Mesenchymal stem cell (in vitro differentiated cells and primary cell): ENCODE results near the gene CERS1.

Source experiments
- DNase-seq: peaks from one replicate; pipeline ENCODE4 v3.0.0-alpha.2; 2013
- H2AFZ ChIP-seq: one replicate; pipeline ENCODE4 v1.6.1; 2013; ENCODE audit warnings: low read depth, mild to moderate bottlenecking, control low read depth, inconsistent platforms, low read length, moderate library complexity
- H2AK5ac ChIP-seq: 2 replicates; pipeline ENCODE4 v1.6.1; 2013; ENCODE audit warnings: low read length, moderate library complexity, mild to moderate bottlenecking, inconsistent platforms; ENCODE audit not compliant: severe bottlenecking
- H2BK120ac ChIP-seq: one replicate; pipeline ENCODE4 v1.6.1; 2013; ENCODE audit warnings: low read depth, mild to moderate bottlenecking, inconsistent platforms, low read length, moderate library complexity
- H2BK12ac ChIP-seq, 2 experiments: one replicate each; pipeline ENCODE4 v1.6.1; 2013; ENCODE audit warnings: inconsistent platforms in 2 of 2, low read length in 2 of 2, mild to moderate bottlenecking in 2 of 2, moderate library complexity in 2 of 2, control low read depth in 1 of 2
- H2BK15ac ChIP-seq: one replicate; pipeline ENCODE4 v1.6.1; 2013; ENCODE audit warnings: mild to moderate bottlenecking, low read depth, inconsistent platforms; ENCODE audit not compliant: poor library complexity, severe bottlenecking
- H2BK5ac ChIP-seq: 2 replicates; pipeline ENCODE4 v1.6.1; 2013; ENCODE audit warnings: low read depth, mild to moderate bottlenecking, low read length, control low read depth, inconsistent platforms; ENCODE audit not compliant: poor library complexity, severe bottlenecking
- H3K14ac ChIP-seq, 2 experiments: one replicate each; pipeline ENCODE4 v1.6.1; 2013; ENCODE audit warnings: inconsistent platforms in 2 of 2, low read length in 2 of 2, control low read depth in 1 of 2, mild to moderate bottlenecking in 1 of 2, moderate library complexity in 1 of 2
- H3K18ac ChIP-seq, 2 experiments: one replicate each; pipeline ENCODE4 v1.6.1; 2013; ENCODE audit warnings: inconsistent platforms in 2 of 2, low read length in 2 of 2, control low read depth in 1 of 2, low read depth in 1 of 2, mild to moderate bottlenecking in 1 of 2
- H3K23ac ChIP-seq, 2 experiments: one replicate each; pipeline ENCODE4 v1.6.1; 2013; ENCODE audit warnings: inconsistent platforms in 2 of 2, low read length in 2 of 2, mild to moderate bottlenecking in 2 of 2, moderate library complexity in 2 of 2, control low read depth in 1 of 2
- H3K27ac ChIP-seq: 2 replicates; pipeline ENCODE4 v1.5.1; 2013; ENCODE audit warnings: mild to moderate bottlenecking, moderate library complexity, low read length, control low read depth, inconsistent platforms; ENCODE audit not compliant: poor library complexity, severe bottlenecking
- H3K27me3 ChIP-seq, 2 experiments: 2 replicates each; pipeline versions ENCODE4 v1.6.1 to v1.7.0; 2013; ENCODE audit warnings: low read length in 2 of 2, mild to moderate bottlenecking in 2 of 2, moderate library complexity in 2 of 2, control low read depth in 1 of 2, inconsistent platforms in 1 of 2; ENCODE audit not compliant: control insufficient read depth in 1 of 2, insufficient read depth in 1 of 2
- H3K36me3 ChIP-seq, 2 experiments: 2 replicates each; pipeline versions ENCODE4 v1.6.1 to v1.7.0; 2013; ENCODE audit warnings: low read length in 2 of 2, control low read depth in 1 of 2, inconsistent platforms in 1 of 2, low read depth in 1 of 2, mild to moderate bottlenecking in 1 of 2; ENCODE audit not compliant: insufficient read depth in 2 of 2, control insufficient read depth in 1 of 2
- H3K4ac ChIP-seq, 2 experiments: one replicate each; pipeline ENCODE4 v1.6.1; 2013; ENCODE audit warnings: inconsistent platforms in 2 of 2, low read length in 2 of 2, mild to moderate bottlenecking in 2 of 2, moderate library complexity in 2 of 2, control low read depth in 1 of 2, low read depth in 1 of 2
- H3K4me1 ChIP-seq: 2 replicates; pipeline ENCODE4 v1.6.1; 2013; ENCODE audit warnings: low read depth, low read length, control low read depth; ENCODE audit not compliant: control insufficient read depth, insufficient read depth
- H3K4me2 ChIP-seq: 2 replicates; pipeline ENCODE4 v1.6.1; 2013; ENCODE audit warnings: low read length, mild to moderate bottlenecking, inconsistent platforms; ENCODE audit not compliant: poor library complexity, severe bottlenecking
- H3K4me3 ChIP-seq, 2 experiments: 2 replicates each; pipeline versions ENCODE4 v1.5.1 to v1.7.0; 2013; ENCODE audit warnings: low read length in 2 of 2, mild to moderate bottlenecking in 2 of 2, control low read depth in 1 of 2, low read depth in 1 of 2; ENCODE audit not compliant: insufficient read depth in 1 of 2
- H3K79me1 ChIP-seq: replicated peaks from 2 replicates; pipeline ENCODE4 v1.6.1; 2013; ENCODE audit warnings: mild to moderate bottlenecking, control low read depth, low read length, inconsistent platforms; ENCODE audit not compliant: poor library complexity, severe bottlenecking
- H3K9ac ChIP-seq: 2 replicates; pipeline ENCODE4 v1.7.0; 2013; ENCODE audit warnings: mild to moderate bottlenecking, low read length, moderate library complexity
- H3K9me3 ChIP-seq: 2 replicates; pipeline ENCODE4 v1.7.0; 2013; ENCODE audit warnings: mild to moderate bottlenecking, low read length; ENCODE audit not compliant: control insufficient read depth
- H4K8ac ChIP-seq: one replicate; pipeline ENCODE4 v1.6.1; 2013; ENCODE audit warnings: inconsistent platforms, mild to moderate bottlenecking, low read length, moderate library complexity
- H4K91ac ChIP-seq: one replicate; pipeline ENCODE4 v1.6.1; 2013; ENCODE audit warnings: mild to moderate bottlenecking, low read length, inconsistent platforms
- WGBS: methylation state at CpG from one replicate; pipeline ENCODE4 v1.1.7; 2013; ENCODE audit warnings: mixed read lengths; 5-methylcytosine and 5-hydroxymethylcytosine counted together

Gene CERS1

GRCh38 chr19:18905513-18906236 lies 9.7 kb upstream of the CERS1 start:
- H2BK15ac ChIP-seq: no peak overlapping the region
- H3K4me1 ChIP-seq: peaks cover 7% of the 10 kb centered on the region
- H2AK5ac ChIP-seq: no peak overlapping the region
- no peaks in the 10 kb centered on the region for H3K9me3 ChIP-seq
- no peak overlapping the region for H3K4me2 ChIP-seq
- H2BK12ac ChIP-seq: no peak overlapping the region
- H3K36me3 ChIP-seq: peaks cover 82 to 84% of the 10 kb centered on the region in 2 experiments
- H3K18ac ChIP-seq: no peak overlapping the region
- H3K9ac ChIP-seq: no peak overlapping the region
- H2AFZ ChIP-seq: no peak overlapping the region
- H3K4ac ChIP-seq: no peak overlapping the region
- no peak overlapping the region for H2BK5ac ChIP-seq
- H3K79me1 ChIP-seq: peaks cover 46% of the 10 kb centered on the region
- no peak overlapping the region for H3K14ac ChIP-seq
- no peaks in the 10 kb centered on the region for H3K27me3 ChIP-seq
- H3K23ac ChIP-seq: no peak overlapping the region
- H2BK120ac ChIP-seq: no peak overlapping the region
- DNase-seq: no peak
- no peak overlapping the region for H3K27ac ChIP-seq
- no peak overlapping the region for H4K8ac ChIP-seq
- H4K91ac ChIP-seq: no peak overlapping the region
- 93% methylated on average over 22 of the region's 26 CpGs for WGBS
- H3K4me3 ChIP-seq: no peak overlapping the region

DNA sequence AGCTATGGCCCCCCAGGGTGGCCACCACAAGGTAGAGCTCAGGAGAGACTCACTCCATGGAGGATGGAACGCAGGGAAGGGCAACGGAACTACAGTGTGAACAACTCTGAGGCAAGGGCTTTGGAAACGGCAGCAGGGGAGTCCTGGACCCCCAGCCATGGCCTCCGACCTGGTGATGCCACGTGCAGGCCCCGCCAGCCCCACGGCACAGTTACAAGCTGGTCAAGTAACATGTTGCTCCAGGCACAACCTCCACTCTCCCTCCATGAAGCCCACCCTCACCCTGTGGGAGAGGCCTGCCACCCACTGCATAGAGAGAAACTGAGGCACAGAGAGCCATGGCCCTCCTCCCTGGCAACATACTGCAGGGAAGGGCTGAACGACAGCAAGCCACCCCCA lies 9.1 kb upstream of the CERS1 start:
- 97% methylated on average over 8 of the region's 8 CpGs for WGBS
- Histone ChIP-seq H3K14ac (no peak overlapping the region), H2BK120ac (no peak overlapping the region), H2BK5ac (no peak overlapping the region), H3K9ac (no peak overlapping the region), H3K9me3 (no peaks in the 10 kb centered on the region), H3K27ac (no peak overlapping the region), H3K79me1 (peaks cover 41% of the 10 kb centered on the region), H3K27me3 (no peaks in the 10 kb centered on the region), H2BK12ac (no peak overlapping the region), H2AFZ (no peak overlapping the region), H4K91ac (no peak overlapping the region), H2BK15ac (no peak overlapping the region), H3K4me3 (no peak overlapping the region), H3K4me2 (no peak overlapping the region), H3K23ac (no peak overlapping the region), H3K36me3 (peaks cover 82 to 84% of the 10 kb centered on the region in 2 experiments), H3K18ac (no peak overlapping the region), H2AK5ac (no peak overlapping the region), H3K4me1 (peaks cover 7% of the 10 kb centered on the region), H4K8ac (no peak overlapping the region), H3K4ac (no peak overlapping the region)
- DNase-seq: no peak

GRCh38 chr19:18904334-18905057 lies 8.5 kb upstream of the CERS1 start:
- H3K9me3 ChIP-seq: no peaks in the 10 kb centered on the region
- no peak overlapping the region for H3K23ac ChIP-seq
- H3K4me1 ChIP-seq: peaks cover 7% of the 10 kb centered on the region
- peaks cover 81 to 86% of the 10 kb centered on the region in 2 experiments for H3K36me3 ChIP-seq
- H3K79me1 ChIP-seq: peaks cover 37% of the 10 kb centered on the region
- no peak overlapping the region for H2BK5ac ChIP-seq
- no peak overlapping the region for H2BK15ac ChIP-seq
- no peak overlapping the region for H2BK120ac ChIP-seq
- WGBS: 93% methylated on average over 25 of the region's 25 CpGs
- H3K4me2 ChIP-seq: no peak overlapping the region
- H3K4me3 ChIP-seq: no peak overlapping the region
- no peak overlapping the region for H3K18ac ChIP-seq
- H4K8ac ChIP-seq: no peak overlapping the region
- no peak overlapping the region for H2AK5ac ChIP-seq
- no peak overlapping the region for H4K91ac ChIP-seq
- no peak for DNase-seq
- no peak overlapping the region for H2AFZ ChIP-seq
- no peak overlapping the region for H3K27ac ChIP-seq
- H3K9ac ChIP-seq: no peak overlapping the region
- H3K14ac ChIP-seq: no peak overlapping the region
- H3K27me3 ChIP-seq: no peaks in the 10 kb centered on the region
- no peak overlapping the region for H2BK12ac ChIP-seq
- H3K4ac ChIP-seq: no peak overlapping the region

- H3K4me3 ChIP-seq: no peak overlapping the region
- H3K79me1 ChIP-seq: peaks cover 31% of the 10 kb centered on the region
- no peak overlapping the region for H3K23ac ChIP-seq
- no peak overlapping the region for H4K91ac ChIP-seq
- H3K4me2 ChIP-seq: no peak overlapping the region
- H3K36me3 ChIP-seq: peaks cover 78 to 88% of the 10 kb centered on the region in 2 experiments
- no peak overlapping the region for H4K8ac ChIP-seq
- no peak for DNase-seq
- H2AK5ac ChIP-seq: no peak overlapping the region
- no peak overlapping the region for H3K9ac ChIP-seq
- no peak overlapping the region for H2BK5ac ChIP-seq
- H2BK120ac ChIP-seq: no peak overlapping the region
- H2AFZ ChIP-seq: no peak overlapping the region
- no peak overlapping the region for H3K4ac ChIP-seq
- H3K9me3 ChIP-seq: no peaks in the 10 kb centered on the region
- no peak overlapping the region for H3K14ac ChIP-seq
- no peak overlapping the region for H2BK15ac ChIP-seq
- no peaks in the 10 kb centered on the region for H3K27me3 ChIP-seq
- H3K27ac ChIP-seq: no peak overlapping the region
- WGBS: 96% methylated on average over 29 of the region's 29 CpGs
- H3K18ac ChIP-seq: no peak overlapping the region
- H3K4me1 ChIP-seq: peaks cover 5% of the 10 kb centered on the region
- no peak overlapping the region for H2BK12ac ChIP-seq
Observed at GRCh38 chr19:18903156-18904037, 7.4 kb upstream of the CERS1 start.
